ENCODE results near the gene RIPPLY2. TPM values are rescaled to one million over a fixed set of nuclear protein-coding genes. Genes with fewer than 3 reads are reported as not detected.

Gene RIPPLY2, protein sequence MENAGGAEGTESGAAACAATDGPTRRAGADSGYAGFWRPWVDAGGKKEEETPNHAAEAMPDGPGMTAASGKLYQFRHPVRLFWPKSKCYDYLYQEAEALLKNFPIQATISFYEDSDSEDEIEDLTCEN
- 0.28 to 1.3 TPM (median 0.41 TPM) in 5 replicates for total RNA-seq (2022; extraction: Qiagen RNA extraction; ENCODE audit: low read depth)

DNA sequence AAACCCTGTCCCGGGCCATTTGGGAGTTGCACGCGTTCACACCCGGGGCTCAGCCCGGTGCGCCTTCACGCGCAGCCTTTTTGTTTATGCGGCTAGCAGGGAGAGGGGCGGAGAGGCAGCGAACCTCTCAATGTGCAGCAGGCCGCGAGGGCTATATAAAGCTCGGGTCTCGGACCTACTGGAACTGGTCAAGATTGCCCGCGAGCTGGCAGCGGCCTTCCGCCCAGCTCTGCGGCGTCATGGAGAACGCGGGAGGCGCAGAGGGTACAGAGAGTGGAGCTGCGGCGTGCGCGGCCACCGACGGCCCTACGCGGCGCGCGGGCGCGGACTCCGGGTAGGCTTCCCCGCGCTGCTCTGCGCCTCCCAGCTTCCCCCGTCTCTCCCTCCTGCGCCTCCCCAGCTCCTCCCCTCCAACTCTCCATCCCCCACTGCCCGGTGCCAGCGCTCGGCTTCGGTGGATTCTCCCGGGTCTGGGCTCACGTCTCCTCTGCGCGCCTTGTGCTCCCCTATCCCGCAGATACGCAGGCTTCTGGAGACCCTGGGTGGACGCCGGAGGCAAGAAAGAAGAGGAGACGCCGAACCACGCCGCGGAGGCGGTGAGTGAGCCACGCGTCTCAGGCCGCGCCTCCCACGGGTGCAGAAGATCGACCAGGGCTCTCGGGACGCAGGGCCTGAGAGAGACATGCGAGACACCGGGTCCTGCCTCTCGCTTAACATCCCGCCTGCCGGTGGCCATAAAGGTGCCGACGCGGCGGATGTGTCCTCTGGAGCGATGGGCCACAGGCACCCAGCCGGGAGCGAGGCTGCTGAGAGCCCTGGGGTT, at the start of gene RIPPLY2:
Gene RIPPLY2 (plus strand): TSS at position 183 of the 823 bp plus-strand sequence. CDS start 57 bp downstream, at position 240.

DNA sequence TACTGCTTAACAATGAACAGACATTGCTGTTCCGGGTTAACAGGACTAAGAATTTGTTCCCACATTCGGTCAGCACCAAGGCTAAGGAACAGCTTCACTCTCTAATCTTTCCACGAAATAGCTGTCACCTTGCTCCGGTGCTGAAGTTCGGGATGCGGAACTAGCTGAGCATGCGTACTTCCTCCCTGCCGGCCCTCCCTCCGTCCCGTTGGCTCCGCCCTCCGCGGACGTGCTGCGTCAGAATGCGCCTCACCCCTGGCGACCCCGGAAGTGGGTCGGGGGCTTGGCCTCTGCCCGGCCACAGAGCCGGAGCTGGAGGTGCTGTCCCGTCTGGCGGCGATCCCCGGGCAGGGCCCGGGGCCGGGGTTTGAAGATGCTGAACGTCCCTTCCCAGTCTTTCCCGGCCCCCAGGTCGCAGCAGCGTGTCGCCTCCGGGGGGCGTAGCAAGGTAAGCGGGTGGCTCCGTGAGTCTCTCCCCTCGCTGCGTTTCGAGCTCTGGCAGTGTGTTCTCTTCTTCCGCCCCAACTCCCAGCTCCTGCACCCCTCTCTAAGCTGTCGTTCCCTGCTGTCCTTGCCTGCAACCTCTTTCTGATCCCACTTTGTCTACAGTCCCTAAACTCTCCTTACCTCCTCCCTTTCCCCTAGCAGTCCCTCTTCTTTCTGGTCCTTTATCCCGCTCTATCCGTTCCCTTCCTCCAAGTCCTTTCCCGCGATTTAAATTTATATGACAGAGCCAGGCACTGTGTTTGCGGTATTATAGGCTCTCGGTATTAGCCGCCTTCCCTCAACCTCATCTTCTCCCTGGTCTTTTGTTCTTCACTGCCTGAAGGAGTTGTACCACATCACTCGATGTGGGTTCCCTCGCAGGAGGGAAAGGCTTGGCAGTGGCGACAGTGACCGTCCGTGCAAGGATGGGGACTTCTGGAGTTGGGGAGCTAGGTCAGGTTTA, 6.5 kb downstream of the RIPPLY2 start, which contains the start of gene CYB5R4:
Gene CYB5R4 (plus strand): TSS at position 280 of the 949 bp plus-strand sequence. CDS start 94 bp downstream, at position 374.

Other genes starting within 250 kb of the RIPPLY2 start
- 0.11 to 0.45 TPM (median 0.13 TPM) in 5 replicates for gene SNAP91, start 144.3 kb upstream of the RIPPLY2 start, total RNA-seq (2022; extraction: Qiagen RNA extraction; ENCODE audit: low read depth)
- gene CYB5R4, start 6.3 kb downstream of the RIPPLY2 start, total RNA-seq (2022; extraction: Qiagen RNA extraction; ENCODE audit: low read depth): 22.3 to 28.0 TPM (median 27.4 TPM) in 5 replicates
- 0.96 to 1.5 TPM (median 1.3 TPM) in 5 replicates for gene MRAP2, start 180.4 kb downstream of the RIPPLY2 start, total RNA-seq (2022; extraction: Qiagen RNA extraction; ENCODE audit: low read depth)

All from A549 treated with DMSO at 1 μM for 4 hours (cell line).